Middle frontal gyrus (tissue), 1 donor: ENCODE data around the gene LRRN4CL.
"Not testable (repeated sequence)": the region's sequence is repeated elsewhere in the genome, so short reads cannot be mapped to it uniquely, and the experiment has no call there.

Experiments used
- DNase-seq: peaks from one replicate; pipeline ENCODE4 v3.0.0-alpha.2; 2015; ENCODE audit warnings: low spot score; ENCODE audit errors: extremely low spot score

The LRRN4CL gene

DNA sequence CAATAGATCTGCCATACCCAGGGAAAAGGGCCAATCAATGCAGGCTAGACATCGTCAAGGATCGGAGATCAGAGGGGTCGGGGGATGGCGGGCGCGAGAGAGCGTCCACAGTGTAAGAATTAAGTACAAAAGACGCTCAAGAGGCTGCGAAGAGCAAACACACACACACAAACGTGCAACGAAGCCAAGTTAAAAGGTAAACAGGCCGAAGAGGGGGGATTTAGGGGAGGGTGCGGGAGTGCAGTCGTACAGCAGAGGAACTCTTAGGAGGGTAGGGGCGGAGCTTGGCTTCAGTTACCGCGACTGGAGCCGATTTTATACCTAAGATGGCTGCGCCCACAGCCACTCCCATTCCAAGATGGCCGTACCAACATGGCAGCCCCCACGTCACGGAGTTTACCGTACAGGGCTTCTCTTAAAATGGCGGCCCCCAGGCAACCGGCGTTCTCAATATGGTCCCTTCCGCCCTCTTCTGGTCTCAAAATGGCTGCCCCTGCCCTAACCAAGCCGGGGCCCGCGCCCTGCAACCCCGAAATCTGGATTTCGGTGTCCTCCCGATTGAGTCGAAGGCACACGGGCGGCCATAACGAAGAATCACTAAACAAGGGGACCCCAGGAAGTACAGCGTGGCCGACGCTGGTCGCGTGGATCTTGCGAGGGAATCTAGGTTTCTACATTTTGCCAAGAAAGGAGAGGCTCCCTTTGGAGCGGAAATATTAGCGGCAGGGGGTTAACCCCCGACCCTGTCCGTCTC lies 20.1 kb upstream of the LRRN4CL start:
- DNase-seq = peak; percentile 96

DNA sequence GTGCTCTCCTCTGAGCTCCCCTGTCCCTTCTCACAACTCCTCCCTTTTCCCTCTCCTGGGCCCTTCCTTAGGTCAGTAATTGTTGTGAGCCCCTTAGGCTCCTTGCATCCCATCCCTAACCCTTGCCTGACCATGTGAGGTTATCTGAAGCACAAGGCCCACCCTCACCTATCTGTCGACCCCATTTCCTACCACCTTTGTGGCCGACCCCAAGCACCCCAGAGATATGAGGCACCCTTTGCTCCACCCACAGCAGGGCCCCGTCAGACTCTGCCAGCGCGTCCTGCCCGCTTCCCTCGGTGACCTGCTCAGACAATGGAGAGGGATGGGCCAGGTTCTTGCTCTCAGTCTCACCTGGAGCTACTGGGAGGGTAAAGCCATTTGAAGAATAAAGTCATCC lies 19.5 kb upstream of the LRRN4CL start:
- no peak for DNase-seq

DNA sequence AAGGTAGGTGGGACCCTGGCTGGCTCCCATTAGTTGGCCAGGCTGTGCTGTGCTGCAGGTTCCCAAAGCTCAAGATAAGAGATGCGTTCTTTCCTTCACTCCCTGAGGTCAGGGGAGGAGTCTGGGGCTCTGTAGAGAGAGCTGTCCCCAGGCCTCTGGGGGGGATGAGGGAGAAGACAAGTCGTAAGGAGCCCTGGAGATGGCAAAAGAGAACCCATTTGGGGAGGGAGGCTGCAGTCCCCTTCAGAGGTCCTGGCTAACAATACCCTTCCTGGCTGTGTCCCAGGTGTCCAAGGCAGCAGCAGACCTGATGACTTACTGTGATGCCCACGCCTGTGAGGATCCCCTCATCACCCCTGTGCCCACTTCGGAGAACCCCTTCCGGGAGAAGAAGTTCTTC lies 19.1 kb upstream of the LRRN4CL start:
- DNase-seq = no peak

DNA sequence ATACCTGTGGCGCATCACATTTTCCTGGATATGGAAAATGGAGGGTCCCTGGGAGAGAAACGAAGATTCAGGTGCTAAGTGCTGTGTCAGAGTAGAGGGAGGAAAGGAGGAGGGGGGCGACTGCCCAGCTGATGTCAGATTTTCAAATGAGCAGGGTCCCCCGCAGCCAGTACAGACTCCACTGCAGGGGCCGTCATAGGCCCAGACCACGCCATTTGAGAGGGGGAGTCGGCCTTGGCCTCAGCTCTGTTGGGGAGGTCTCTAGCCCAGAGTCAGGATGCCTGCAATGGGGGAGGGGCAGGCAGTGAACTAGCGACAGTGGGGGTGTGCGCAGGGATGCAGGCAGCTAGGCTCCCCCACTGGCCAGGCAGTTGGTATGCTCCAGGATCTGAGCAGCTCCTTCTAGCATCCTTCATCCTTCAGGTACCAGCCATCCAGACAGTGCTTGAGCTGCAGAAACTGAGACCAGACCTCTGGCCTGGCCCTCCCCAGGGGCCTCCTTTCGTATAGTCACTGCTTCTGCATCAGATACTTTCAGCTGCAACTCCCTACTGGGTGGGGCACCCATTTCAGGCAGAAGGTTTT lies 18.0 kb upstream of the LRRN4CL start, which contains the start of the genes BSCL2 and GNG3:
TSS of gene BSCL2 (minus strand) at position 148 of the 585 bp plus-strand sequence. CDS start 229 bp downstream, outside the sequence.
TSS of gene GNG3 (plus strand) at position 400 of the 585 bp plus-strand sequence. CDS start 620 bp downstream, outside the sequence.
- peak; percentile 81 for DNase-seq

DNA sequence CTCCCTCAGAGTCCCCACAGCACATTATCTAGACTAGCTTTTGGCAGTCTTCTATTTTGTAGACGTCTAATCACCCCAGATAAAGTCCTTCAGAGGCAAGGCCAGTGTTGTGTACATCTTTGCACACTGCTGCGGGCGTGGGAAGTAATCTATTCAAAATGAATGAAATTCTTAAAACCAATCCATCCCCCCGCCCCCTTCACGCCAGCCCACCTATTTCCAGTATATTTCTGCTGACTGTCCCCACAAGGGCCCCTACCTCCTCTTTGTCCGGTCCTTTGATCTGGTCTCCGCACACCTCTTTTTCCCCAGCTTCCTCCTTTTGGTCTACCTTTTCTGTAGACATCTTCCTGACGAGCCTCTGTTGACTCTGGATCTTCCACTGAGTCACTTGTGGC lies 17.5 kb upstream of the LRRN4CL start:
- no peak for DNase-seq

DNA sequence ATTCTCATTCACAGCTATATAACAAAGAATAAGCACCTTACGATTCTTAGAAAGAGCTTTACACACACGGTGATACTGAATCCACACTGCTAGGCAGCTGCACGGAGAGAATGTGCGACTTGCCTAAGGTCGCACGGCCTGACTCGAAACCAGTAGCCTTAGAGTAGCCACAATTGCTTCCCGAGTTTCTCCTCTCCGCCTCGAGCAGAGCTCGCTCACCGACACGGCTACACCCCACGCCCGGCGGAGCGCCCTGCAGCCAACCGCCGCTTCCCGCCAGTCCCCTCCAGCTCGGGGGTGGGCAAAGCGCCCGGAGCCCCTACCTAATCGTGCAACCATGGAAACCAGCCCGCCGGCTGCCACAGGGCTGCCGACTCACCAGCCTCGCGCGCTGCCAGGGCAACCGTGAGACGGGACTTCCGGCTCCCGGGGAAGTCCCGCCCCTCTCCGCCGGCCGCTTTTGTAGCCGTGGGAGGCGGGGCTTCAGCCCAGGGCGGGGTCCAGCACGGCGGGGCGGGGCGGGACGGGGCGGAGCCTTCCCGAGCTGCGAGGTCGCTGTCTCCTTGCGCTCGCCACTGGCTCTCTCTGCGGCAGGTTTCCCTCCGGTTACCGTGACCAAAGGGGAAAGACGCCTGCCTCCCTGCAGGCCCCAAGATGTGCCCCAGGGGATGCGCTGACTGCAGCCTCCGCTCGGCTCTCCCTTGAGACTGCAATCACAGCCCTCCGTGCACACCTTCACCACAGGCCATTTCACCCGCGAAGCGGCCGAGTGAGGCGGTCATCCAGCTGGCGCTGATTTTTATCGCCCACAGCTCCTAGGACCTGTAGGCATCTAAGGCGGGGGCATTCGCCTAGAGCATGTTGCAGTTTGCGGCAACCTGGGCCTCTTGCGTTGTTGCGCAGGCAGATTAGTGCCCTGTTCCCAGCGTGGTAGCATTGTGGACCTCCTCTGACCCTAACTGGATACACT lies 16.8 kb upstream of the LRRN4CL start:
- DNase-seq = peak; percentile 88

DNA sequence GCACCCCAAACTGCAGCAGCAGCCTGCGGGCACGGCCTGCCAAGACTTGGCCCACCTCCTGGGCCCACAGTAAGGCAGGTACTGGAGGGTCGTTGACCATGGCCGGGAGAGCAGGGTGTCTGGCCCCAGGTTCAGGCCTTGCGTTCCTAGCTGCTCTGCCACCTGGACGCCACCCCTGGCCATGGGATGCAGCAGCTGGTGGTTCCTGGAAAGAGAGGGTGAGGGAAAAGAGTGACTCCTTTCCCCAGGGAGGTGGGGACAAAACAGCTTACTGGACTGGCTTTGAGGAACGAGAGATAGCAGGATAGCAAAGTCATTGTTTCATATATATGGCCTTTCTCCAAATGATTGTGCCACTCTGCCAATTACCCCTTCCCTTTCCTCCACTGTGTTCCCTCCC lies 16.1 kb upstream of the LRRN4CL start:
- no peak for DNase-seq

DNA sequence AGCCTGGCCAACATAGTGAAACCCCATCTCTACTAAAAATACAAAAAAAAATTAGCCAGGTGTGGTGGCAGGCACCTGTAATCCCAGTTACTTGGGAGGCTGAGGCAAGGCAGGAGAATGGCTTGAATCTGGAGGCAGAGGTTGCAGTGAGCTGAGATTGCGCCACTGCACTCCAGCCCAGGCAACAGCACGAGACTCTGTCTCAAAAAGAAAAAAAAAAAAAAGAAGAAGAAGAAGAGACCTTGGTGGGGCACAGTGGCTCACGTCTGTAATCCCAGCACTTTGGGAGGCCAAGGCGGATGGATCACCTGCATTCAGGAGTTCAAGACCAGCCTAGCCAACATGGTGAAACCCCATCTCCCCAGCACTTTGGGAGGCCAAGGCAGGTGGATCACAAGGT lies 14.6 kb upstream of the LRRN4CL start:
- not testable (repeated sequence) for DNase-seq

DNA sequence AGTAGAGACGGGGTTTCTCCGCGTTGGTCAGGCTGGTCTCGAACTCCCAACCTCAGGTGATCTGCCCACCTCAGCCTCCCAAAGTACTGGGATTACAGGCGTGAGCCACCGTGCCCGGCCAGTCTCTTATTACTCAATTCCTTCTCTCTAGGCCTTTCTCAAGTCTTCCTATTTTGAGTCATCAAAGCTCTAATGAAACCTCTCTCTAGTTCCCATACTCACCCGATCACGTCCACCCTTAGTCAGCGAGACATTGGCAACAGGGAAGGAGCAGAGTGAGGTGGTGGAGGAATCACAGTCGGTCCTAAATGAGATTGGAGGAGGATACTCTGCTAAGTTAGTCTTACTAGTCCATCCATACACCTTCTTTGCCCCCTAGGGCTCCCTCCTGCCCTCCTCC lies 12.9 kb upstream of the LRRN4CL start:
- DNase-seq = no peak

DNA sequence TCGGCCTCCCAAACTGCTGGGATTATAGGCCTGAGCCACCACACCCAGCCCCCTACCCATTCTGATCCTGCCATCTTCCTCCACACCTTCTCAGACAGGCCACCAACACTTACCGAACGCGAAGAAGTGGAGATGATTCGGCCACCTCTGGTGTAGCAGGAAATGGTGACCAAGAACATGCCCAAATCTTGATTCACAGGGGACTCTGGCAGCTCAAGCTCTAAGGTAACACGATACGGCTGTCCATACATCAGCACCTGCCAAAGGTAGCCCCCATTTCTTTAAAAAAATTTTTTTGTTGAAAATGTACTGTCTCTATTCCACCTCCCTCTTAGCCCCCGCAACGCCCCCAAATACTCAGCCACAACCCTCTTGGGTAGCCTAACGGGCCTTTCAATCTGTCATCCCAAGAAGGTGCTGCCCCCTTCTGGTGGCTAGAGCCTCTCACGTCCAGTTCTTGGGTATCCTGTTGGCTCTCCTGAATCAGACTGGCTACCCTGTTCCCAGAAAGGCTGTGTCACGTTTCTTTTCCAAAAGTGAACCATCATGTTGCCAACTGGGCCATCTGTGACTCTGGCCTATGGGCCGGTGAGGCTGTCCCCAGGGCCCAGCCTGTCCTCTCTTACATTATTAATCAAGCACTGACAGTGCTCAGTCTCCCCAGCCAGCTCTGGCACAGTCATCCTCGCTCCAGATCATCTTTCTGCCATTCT lies 5.3 kb upstream of the LRRN4CL start:
- no peak for DNase-seq

DNA sequence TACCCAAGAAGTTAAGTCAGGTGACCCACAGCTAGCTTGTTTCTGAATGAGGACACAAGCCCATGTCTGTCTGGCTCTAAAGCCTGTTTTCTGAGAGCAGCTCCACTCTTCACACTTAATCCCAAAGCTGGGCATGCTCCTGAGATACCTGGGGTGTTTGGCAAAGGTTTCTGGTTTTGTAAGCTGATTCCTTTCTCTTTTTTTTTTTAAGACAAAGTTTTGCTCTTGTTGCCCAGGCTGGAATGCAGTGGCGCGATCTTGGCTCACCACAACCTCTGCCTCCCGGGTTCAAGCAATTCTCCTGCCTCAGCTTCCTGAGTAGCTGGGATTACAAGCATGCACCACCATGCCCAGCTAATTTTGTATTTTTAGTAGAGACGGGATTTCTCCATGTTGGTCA lies 4.3 kb upstream of the LRRN4CL start:
- not testable (repeated sequence) for DNase-seq

DNA sequence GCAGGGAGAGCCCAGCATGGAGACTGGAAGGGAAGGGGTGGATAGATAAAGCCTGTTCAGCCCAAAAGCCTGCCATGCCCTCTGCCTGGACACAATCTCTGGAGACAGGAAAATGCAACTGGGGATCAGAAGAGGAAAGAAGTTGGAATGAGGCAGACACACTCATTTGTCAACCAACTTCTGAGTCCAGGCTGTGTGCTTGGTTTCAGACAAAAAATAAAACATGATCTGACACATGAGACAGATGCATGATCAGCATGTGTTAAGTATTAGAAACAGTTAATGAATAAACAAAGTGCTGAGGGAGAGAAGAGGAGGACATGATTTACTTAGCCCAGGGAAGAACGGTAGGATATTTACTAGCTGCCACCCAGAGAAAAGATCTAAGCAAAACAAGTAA lies 839 bp downstream of the LRRN4CL start:
- no peak for DNase-seq

DNA sequence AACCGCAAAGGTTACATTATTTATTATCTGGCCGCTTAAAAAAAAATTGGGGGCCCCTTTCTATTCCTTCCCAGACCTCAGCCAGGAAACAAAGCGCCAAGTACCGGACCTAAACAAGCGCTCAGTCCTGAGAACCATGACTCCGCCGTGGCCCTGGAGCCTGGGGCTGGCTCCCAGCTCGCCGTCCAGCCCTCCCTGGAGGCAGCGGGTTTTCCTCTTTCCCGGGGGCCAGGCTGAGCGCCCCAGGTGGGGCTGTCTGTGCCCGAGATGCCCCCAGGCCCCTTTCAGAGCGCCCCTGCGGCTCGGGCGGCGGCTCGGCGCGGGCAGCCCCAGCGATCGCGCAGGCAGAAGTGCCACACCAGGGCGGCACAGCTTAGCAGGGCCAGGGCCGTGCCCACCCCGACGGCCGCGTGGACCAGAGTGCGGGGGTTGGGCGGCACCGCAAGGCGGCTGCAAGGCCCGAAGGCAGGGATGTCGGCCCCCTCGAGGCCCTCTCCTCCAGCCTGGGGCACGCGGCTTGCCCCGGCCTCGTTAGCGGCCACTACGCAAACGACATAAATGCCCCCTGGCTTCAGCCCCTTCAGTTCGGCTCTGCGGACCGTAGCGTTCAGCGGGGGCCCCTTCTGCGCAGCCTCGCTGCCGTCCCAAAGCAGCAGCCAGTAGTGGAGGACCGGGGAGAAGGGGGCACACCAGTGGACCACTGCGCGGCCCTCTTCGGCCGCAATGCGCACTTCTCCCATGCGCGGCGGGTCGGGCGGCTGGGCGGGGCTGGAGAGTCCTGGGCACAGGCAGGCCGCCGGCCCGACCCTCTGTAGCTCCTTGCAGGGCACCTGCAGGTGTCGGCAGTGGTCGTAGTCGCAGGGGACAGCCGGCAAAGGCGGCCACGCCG lies 1.6 kb downstream of the LRRN4CL start:
- no peak for DNase-seq

DNA sequence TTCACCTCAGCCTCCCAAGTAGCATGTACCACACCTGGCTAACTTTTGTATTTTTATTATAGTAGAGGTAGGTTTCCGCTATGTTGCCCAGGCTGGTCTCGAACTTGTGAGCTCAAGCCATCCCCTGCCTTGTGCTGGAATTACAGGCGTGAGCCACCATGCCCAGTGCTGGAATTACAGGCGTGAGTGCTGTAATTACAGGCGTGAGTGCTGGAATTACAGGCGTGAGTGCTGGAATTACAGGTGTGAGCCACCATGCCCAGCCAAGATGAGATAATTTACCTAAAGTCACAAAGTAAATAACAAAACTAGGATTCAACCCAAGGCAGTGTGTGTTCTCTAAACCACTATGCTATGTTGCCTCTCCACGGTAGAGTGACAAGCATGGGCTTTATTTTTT lies 6.8 kb downstream of the LRRN4CL start:
- DNase-seq = no peak

DNA sequence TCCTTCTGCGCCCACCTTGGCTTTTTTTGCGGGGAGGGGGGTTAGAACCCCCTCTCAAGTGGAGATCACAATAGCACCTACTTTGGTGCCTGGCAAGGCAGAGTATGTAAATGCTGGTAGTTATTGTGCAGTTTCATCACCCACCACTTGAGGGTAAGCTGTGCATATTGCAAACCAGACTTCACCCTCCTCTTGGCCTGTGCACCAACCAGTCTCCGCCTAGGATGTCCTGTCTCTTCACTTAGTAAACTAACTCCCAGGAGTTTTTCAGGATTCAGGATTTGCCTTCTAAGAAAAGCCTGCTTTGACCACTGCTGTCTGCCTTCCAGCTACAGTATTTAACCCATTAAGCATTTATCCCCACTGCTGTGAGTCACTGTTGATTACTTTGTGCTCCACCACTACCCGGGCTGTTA lies 8.5 kb downstream of the LRRN4CL start:
- no peak for DNase-seq

DNA sequence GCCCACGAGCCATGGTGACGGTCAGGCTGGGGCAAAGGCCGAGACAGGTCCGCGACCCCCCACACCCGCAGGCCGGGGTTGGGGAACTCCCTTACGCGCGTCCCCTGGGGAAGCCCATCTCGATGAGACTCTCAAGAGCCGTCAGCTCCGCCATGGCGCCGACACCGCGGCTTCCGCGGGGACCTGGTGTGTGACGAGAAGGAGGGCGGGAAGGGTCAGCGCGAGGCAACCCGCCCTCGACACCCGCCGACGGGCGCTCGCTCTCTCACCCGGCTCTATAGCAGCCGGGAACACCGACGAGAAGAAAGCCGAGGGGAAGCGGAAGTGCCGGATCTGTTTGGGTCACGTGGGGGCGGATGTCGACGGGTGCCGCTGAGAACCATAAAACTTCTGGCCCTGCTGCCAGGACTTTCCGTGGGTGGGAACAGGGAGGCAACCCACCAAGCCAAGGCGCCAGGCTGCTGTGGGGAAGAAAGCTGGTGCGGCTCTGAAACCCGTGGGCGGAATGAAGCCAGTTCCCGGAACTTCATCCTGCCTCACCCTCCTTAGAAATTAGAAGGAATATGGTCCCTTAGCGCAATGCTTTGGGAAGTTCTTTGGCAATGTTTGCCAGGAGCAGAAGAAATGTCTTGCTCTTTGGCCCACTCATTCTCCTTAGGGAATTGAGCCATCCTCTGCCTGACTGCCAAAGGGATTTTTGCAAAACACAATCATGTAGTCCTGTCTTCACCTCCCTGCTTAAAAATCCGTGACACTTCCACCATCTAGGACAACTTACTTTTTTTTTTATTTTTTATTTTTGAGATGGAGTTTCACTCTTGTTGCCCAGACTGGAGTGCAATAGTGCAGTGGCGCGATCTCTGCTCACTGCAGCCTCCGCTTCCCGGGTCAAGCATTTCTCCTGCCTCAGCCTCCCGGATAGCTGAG lies 10.3 kb downstream of the LRRN4CL start, which contains the start of gene UBXN1:
TSS of gene UBXN1 (minus strand) at position 304 of the 927 bp plus-strand sequence. CDS start at position 154, 150 bp downstream.
- DNase-seq = peak; percentile 77

DNA sequence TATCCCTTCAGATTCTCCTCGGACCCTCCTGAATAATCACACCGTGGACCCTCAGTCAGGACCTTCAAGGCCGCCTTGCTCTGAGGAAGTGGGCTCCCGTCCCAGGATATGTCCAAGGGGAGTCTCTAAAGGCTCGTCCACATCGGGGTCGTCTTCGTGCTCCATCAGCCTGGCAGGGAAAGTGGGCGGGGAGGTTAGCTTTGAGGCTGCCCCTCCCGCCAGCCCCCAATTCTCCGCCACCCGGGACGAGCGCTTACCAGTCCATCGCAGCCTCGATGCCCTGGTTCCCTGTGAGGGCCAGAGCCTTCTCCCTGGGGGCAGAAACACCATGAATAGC lies 10.9 kb downstream of the LRRN4CL start:
- DNase-seq = no peak

DNA sequence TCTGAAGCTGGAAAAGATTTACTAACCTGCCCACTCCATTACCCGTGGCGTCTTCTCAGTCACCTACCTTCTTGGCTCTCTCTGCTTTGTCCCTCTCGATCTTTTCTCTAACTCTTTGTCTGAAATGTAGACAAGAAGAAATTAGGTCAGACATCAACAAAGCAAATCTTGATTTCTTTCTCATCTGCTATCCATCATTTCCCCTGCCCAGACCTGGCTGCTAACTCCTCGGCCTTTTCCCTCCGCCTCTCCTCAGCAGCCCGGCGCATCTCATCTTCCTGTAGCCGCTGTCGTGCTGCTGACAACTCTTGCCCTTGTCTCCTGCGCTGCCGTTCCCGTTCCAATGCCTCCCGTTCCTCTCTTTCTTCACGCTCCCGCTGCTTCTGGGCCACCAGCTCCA lies 11.6 kb downstream of the LRRN4CL start:
- DNase-seq = no peak

DNA sequence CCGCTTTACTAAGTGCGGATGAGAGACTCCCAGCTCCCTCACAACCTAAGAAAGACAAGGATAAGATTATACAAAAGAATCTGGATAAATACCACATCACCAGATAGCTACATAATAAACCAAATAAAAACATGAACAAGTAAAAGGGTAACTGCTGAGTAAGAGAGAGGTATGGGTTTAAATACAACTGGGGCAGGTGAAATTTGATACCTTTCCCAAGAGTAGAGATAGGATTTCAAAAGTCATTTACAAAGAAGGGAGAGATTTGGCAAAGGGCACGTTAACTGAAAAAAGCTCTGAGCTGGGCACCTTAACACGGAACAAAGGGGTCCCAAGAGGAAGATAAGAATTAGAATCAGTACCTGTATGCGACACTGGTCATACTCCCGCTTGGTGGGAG lies 12.2 kb downstream of the LRRN4CL start:
- no peak for DNase-seq
